ENCODE data around the gene RPS23.

DNA sequence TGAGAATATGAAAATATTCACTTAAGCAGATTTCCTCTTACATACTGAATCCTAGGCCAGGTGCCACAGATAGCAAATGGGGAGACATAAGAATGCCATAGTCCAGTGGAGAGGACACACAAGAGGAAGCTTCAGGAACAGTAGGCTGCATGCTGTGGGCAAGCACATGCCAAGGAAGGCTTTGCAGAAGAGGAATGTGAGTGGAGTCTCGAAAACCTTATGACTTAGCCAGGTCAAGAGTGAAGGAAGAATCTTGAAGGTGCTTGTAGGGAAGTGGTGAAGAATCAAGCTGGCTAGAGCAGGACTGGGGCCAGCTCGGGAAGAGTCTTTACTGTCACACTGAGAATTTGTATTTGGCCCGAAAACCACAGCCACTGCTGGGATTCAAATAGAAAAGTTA is 20.4 kb downstream of the RPS23 start:
- no peak for TF ChIP-seq POLR2A (IDR thresholded peaks at IDR 0.05)
- TF ChIP-seq, protein P1, sequence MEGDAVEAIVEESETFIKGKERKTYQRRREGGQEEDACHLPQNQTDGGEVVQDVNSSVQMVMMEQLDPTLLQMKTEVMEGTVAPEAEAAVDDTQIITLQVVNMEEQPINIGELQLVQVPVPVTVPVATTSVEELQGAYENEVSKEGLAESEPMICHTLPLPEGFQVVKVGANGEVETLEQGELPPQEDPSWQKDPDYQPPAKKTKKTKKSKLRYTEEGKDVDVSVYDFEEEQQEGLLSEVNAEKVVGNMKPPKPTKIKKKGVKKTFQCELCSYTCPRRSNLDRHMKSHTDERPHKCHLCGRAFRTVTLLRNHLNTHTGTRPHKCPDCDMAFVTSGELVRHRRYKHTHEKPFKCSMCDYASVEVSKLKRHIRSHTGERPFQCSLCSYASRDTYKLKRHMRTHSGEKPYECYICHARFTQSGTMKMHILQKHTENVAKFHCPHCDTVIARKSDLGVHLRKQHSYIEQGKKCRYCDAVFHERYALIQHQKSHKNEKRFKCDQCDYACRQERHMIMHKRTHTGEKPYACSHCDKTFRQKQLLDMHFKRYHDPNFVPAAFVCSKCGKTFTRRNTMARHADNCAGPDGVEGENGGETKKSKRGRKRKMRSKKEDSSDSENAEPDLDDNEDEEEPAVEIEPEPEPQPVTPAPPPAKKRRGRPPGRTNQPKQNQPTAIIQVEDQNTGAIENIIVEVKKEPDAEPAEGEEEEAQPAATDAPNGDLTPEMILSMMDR (IDR thresholded peaks at IDR 0.05), result no peak

All from body of pancreas (tissue), 4 donors.